ENCODE results near the gene TIA1.
A peak's percentile ranks its signal among the peaks of the same experiment; 100 is the strongest.
"Not testable (repeated sequence)": the region's sequence is repeated elsewhere in the genome, so short reads cannot be mapped to it uniquely, and the experiment has no call there.

TIA1 gene

DNA sequence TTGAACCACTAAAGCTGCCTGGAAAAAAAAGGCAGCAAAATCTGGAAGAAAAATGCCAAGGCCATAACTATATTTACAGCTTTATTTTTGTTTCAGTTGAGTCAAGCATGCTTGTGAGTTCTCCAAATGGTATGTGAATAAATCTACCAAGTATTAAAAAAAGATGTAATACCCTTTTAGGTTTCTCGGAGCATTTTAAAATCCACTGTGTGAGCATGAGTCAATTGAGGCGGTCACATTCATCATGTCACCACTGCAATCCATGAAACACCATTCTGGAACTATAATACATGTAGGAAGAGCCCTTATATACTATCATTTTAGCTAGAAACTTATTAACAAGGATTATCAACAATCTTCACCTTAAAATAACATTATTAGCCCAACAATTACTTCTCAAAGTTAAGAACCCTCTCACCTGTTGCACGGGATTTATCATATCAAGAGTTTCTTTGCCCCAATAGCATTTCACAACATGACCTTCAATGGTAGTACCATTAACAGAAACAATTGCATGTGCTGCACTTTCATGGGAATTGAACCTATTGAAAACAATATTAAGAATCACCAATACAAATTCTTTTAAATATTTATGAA is 33.4 kb downstream of the TIA1 start:
- no peak for DNase-seq

DNA sequence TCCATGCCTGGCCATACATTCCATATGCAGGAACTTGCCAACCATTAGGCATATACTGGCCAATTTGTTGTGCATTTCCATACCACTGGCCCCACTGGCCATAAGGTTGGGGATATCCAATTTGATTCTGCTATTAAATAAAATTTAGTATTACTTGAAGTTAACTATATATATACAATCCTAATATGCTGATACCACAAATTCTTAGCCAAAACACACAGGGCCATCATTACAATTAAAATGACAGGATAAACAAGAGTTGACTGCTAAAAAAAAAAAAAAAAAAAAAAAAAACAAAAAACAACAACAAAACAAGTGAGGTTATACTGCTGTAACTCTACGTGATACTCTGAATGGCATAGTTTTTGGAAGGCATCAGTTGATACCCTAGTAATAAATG is 34.1 kb downstream of the TIA1 start:
- DNase-seq: no peak

DNA sequence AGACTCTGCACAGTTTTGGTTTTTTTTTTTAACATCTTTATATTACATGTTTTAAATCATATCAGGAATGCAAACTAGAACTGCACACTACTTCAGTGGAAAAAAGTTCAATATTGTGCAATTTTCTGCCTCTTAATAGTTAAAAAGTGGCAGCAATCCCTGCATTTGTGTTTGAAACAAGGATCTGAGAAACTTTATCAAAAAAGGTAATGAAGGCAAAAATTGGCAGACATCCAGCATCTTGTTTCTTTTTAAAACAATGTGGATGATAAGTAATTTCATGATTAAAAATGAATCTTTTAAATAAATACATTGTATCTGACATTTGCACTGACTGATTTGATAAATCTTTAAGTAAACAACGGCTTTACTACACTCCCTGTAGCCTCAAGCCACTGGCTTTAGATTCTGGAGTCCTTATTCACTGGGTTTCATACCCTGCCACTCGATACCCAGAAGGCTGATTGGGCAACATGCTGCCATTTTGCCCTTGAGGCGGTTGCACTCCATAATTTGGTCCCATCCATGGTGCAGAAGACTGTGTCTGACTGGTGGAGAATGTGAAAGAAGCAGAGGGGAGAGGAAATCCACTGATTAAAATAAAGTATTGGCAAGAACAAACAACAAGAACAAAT is 36.0 kb downstream of the TIA1 start:
- DNase-seq: peak; percentile 30

DNA sequence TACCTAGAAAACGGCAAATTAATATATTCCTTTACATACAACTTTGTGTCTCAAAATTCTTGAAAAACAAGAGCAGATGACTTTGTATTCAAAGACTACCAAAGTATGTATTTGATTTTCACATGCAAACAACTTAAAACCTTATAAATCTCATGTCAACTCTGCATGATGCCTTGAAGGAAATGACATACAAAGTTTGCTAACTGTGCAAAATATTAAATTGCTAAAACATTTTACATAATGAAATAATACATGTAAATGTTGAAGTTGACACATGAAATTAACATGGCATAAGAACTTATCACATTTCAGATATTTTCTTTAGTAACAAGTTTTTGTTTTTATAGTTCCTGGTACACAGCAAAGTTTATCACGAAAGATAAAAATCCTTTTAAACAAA is 36.8 kb downstream of the TIA1 start:
- no peak for DNase-seq

DNA sequence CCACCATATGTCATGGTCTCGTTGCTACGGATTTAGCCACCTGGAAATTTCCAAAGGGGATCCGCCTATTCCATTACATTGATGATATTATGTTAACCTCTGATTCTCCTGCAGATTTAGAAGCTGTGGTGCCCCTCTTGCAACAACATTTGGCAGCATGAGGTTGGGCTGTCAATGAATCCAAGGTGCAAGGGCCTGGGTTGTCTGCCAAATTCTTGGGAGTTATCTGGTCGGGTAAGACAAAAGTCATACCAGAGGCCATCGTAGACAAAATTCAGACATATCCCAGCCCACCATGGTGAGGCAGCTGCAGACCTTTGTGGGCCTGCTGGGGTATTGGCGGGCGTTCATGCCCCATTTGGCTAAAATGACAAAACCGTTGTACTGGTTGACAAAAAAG is 44.0 kb downstream of the TIA1 start:
- no peak for DNase-seq

DNA sequence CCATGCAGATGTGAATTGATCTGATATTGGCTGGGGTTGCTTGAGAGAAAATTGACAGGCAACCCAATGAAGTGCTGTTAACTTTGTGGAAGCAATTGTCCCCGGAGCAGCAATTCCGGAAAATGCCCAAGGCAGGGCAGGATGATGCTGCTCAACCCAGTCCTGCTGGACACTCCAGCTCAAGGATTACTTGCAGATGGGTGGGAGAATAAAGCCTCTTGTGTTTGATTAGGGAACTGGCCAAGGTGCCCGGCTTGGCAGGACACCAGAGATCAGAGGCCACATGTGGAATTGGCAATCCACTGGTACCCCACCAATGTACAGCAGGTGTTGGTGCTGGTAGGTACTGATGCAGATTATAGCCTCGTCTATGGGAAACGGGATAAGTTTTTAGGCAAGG is 45.3 kb downstream of the TIA1 start:
- no peak for DNase-seq

DNA sequence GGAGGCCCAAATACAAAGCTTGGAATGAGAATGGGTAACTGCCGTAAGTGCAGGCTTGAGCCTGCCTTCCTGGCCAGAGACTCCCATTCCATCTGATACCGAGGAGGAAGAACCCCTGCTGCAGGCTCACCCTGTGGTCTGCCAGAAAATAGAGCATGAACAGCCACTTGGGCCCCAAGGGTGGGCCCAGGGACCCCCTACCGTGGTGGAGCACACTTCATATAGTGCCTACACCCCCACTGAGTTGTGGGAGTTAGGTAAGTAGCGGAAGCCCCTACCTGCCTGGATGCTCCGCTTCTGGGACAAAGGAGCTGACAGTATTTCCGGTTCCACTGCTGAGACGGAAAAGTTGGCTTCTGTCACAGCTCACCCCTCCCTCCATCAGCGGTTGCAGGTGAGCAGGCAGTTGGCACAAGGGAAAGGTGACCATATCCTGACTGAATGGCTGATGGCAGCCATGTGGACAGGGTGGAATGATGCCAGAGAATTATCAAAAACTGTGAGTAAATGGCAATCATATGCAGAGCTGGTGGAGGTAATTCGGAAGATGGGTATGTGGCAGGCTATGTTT is 46.1 kb downstream of the TIA1 start:
- no peak for DNase-seq

DNA sequence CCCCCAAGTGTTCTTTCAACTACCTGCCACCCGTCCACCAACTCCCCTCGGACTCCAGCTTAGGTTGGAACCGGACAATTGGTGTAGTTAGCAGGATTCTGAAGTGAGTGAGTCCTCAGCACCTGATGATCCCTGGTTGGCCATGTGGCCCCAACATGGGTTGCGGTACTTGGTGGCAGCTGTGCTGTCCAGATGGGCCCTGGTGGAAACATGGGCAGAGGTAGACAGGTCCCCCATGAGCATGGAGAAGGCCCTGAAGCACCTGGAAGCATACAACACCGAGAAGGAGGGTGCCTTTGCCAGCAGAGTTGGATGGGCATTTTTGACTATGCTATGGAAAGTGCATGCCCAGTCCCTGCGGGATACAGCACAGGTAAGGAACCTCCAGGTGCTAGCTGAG is 46.6 kb downstream of the TIA1 start:
- no peak for DNase-seq

DNA sequence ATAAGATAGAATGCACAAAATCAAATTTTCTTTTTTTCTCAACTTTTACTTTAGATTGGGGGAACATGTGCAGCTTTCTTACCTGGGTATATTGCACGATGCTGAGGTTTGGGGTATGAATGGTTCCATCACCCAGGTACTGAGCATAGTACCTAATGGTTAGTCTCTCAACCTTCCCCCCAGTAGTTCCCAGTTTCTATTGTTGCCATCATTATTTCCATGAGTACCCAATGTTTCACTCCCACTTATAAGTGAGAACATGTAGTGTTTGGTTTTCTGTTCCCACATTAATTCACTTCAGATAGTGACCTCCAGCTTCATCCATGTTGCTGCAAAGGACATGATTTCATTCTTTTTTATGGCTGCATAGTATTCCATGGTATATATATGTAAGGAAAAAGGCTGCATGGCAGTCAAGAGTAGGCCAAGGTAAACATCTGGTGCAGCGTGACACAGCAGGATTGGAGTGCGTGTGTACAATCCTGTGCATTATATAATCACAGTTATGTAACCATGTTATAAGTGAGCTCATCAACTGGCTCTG is 47.1 kb downstream of the TIA1 start:
- no peak for DNase-seq

DNA sequence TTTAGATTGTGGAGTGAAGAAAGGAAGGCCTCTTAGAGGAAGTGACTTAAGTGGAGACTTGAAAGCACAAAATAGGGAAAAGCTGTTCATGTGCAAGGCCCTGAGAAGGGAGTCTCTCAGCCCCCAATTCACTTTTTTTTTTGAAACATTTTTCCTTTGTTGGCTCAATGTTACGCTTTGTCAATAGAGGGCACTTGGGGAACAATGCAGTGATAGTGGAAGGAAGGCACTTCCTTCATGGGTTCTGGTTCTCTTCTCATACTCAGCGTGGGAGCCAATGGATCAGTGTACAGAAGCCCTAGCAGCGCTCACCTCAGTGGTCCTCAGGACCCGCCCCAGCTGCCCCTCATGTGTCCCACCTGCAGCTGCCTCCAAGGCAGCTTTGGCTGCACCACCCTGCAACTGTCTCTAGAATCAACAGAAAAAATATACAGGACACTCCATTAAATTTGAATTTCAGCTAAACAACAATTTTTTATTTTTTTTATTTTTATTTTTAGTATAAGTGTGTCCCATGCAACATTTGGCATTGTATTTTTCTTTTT is 49.0 kb downstream of the TIA1 start:
- peak; percentile 12 for DNase-seq

DNA sequence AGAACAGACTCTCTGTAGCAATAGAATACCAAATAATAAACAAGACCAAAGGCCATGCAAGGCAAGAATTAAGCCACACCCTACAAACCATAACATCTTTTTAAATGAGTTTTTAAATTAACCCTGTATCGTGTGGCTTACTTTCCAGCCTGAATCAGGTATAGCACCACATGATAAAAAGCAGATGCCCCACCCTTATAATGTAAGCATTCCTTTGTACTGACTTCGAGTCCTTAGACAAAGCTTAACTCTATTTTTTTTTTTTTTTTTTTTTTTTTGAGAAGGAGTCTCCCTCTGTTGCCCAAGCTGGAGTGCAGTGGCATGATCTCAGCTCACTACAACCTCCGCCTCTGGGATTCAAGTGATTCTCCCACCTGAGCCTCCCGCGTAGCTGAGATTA is 55.9 kb downstream of the TIA1 start:
- no peak for DNase-seq

DNA sequence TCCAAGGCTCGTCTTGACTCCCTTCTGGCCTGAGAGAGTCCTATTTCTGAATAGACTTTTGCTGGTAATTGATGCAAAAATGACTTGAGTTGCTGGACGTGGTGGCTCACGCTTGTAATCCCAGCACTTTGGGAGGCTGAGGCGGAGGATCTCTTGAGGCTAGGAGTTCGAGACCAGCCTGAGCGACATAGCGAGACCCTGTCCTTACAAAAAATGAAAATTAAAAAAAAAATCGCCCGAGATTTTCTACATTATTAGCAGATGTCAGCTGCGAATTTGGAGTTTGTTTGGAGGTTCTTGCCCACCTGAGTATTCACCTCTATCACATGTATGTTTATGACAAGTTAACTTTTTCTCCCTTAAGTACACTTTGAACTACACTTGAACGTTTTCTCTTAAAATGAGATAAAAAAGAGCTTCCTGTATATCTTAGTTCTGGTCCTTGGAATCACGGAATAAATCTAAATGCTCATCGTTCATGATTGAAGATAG is 57.1 kb downstream of the TIA1 start:
- DNase-seq: no peak

DNA sequence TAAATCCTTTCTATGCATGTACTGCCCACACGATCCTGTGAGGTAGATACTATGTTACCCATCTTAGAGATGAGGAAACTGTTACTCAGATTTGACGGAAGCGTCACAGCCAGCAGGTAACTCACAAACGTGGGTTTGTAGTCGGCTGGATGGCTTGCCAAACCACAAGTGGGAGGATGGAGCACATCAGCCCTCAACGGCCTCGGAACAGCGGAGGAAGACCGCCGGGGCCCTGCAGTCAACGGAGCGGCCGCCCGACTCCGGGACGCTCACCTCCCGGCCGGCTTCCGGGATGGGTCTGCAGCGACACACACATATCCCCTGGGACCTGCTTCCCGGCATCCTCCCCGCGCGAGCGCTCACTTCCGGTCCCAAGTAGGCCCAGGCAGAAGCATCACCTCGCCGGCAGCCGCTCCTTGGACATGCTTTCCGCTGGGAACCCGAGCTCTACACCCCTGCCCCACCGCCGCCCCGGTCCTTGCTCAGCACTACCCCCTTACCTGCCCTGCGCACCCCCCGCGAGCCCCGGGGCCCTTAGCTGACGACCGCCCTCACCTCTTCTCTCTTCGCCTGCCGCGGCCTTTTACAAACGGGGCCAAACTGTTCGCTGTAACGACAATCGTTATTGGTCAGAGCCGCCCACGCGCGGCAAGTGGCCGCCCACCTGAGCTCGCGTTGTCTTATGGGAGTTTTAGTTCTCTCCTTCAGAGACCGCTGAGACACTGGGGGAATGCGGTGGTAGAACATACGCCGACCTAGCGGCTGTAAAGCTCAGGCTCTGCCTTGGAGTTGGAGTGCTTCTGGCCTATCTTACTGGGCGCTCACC is 57.8 kb downstream of the TIA1 start, which contains the start of gene C2orf42:
TSS of gene C2orf42 (minus strand) at position 602 of the 826 bp plus-strand sequence. CDS start 9,034 bp downstream, outside the sequence.
- DNase-seq: peak; percentile 99

DNA sequence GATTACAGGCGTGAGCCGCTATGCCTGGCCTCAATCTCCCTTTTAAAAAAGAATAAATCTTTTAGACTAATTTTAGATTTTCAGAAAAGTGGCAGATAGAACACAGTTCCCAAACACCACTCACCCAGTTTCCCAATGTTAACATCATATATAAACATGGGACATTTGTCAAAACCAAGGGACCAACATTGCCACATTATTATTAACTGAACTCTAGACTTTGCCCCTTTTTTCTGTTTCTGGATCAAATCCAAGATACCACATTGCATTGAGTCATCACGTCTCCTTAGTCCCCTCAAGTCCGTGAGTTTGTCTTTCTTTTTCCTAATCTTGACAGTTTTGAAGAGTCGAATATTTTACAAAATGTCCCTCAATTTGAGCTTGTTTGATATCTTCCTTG is 60.0 kb downstream of the TIA1 start:
- DNase-seq: peak; percentile 29

DNA sequence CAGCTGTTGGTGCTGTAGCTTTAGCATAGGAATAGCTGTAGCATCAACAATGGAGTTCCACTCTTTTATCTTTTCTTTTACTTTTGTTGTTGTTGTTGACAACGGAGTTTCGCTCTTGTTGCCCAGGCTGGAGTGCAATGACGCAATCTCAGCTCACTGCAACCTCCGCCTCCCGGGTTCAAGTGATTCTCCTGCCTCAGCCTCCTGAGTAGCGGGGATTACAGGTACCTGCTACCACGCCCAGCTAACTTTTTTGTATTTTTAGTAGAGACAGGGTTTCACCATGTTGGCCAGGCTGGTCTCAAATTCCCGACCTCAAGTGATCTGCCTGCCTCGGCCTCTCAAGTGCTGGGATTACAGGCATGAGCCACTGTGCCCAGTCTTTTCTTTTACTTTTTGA is 61.3 kb downstream of the TIA1 start:
- DNase-seq: not testable (repeated sequence)

DNA sequence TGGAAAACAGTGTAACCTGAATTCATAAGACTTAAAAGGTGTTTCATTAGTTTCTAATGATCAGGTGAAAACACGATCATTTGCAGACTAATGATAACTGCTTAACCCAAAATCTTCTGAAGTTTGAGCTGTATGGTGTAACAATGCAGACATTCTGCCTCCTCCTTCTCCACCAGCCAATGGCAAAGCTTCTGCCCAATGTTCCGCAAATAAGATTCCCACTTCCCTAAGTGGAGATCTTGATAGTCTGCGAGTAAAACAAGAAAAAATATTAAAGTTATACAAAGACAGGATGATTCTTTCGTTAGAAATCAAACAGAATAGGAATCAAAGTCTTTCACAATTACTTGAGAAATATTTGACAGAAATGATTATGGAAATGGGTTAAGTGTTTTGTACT is 65.7 kb downstream of the TIA1 start:
- no peak for DNase-seq

DNA sequence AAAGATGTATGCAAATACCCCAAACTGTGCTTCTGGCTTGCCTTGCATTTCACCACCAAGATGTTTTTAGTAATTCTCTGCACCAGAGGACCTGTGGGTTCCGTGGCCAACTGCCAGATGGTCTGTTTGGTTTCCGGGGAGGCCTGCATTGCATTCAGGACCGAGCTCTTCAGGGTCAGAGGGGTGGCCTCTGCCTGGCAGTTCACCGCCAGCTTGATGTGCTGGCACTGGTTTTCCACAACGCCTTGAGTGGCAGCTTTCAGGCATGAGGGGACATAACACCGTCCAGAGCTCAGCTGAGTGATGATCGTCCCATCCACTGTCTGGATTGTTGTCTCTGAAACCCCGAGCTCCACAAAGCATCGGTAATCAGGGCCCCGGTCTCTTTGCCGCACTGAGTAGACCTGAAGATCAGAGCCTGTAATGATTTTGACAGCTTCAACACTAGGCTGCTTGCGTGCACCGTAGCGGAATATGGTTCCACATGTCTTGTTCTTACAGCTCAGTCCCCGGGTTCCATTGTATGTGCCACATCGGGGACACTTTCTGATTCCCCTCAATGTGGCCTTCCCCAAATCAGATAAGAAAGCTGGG is 67.0 kb downstream of the TIA1 start:
- no peak for DNase-seq

DNA sequence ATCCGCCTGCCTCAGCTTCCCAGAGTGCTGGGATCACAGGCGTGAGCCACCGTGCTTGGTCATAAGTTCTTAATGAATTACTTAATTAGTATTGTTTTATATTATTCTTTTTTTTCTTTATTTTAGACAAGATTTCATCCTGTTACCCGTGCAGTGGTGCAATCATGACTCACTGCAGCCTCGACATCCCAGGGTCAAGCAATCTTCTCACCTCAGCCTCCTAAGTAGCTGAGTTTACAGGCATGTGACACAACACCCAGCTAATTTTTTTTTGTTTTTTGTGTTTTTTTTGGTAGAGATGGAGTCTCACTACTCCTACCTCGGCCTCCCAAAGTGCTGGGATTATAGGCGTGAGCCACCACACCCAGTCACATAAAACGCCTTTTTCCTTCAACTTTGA is 74.9 kb downstream of the TIA1 start:
- DNase-seq: no peak

DNA sequence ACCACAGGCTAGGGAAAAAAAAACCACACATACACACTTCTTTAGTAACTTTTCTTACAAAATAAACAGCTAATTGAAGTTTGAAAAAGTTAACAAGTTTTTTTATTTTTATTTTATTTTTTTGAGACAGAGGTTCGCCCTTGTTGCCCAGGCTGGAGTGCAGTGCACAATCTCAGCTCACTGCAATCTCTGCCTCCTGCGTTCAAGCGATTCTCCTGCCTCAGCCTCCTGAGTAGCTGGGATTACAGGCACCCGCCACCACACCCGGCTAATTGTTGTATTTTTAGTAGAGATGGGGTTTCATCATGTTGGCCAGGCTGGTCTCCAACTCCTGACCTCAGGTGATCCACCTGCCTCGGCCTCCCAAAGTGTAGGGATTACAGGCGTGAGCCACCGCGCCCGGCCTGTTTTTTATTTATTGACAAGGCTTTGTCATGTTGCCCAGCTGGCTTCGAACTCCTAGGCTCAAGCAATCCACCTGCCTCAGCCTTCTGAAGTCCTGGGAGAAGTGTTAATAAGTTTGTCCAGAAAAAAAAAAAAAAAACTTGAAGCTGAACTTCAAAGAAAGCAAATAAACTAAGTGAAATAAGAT is 78.7 kb downstream of the TIA1 start:
- DNase-seq: not testable (repeated sequence)

DNA sequence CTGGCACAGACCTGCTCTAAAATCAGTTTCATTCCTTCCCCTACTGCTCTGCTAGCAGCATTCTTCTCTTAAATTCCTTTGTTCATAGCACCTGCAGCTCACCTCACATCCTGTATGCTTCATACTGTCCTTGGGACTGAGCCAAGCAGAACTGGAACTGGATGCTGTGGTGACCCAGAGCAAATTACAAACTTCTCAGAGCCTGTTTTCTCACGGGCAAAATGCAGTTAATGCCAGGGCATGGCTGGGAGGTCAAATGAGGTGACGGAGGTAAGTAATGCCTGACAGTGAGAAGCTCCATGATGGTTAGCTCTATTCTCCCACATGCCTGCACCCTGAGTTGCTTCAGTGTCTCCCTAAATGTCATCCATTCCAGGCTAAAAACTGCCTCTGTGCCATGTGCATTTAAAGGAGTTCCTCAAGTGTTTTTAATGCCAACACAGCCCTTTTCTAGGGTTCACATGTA is 87.3 kb downstream of the TIA1 start:
- no peak for DNase-seq

DNA sequence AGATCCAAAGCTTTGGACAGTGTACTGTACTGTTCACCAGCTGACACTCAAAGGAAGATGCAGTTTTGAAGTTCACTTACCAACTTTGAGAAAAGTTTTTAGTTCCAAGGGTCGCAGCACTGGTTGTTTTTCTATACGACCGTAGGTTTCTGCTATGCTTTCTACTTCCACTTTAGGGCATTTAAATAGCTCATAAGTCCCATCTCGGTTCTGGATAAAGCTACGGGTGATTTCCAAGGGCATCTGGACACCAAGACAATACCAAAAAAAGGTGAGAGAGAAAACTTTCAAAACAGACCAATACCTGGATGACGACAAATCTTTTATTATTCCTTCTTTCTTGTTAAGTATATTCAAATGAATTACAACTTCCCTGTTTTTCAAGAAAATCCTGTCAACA is 87.9 kb downstream of the TIA1 start:
- no peak for DNase-seq
